Natural killer cell (primary cell): ENCODE measurements around the gene FYN. TPM values are rescaled to one million over a fixed set of nuclear protein-coding genes. Genes with fewer than 3 reads are reported as not detected.

Source experiments
- ATAC-seq, 3 donors: fragments of 150-1000 bp in 2 of 3; fragments of 200-7000 bp in 1 of 3; cut with Tn5 transposase; 1 replicate in 1 of 3; 2 replicates in 2 of 3; pipeline ENCODE4 v1.10.0; 2021; ENCODE audit warnings: mild to moderate bottlenecking in 2 of 3, moderate library complexity in 2 of 3
- DNase-seq, 2 donors: peaks; one replicate each; pipeline versions ENCODE4 v3.0.0 to v3.0.0-alpha.2; 2013 to 2021; ENCODE audit warnings: mixed read lengths in 1 of 2
- H3K27ac ChIP-seq: one replicate; pipeline ENCODE4 v1.5.1; 2013; ENCODE audit warnings: mild to moderate bottlenecking, low read length
- H3K27me3 ChIP-seq: one replicate; pipeline ENCODE4 v1.6.1; 2013; ENCODE audit warnings: low read length; ENCODE audit not compliant: control insufficient read depth, insufficient read depth
- H3K36me3 ChIP-seq: one replicate; pipeline ENCODE4 v1.6.1; 2013; ENCODE audit warnings: low read length; ENCODE audit not compliant: control insufficient read depth, insufficient read depth
- H3K4me1 ChIP-seq: one replicate; pipeline ENCODE4 v1.6.1; 2013; ENCODE audit warnings: low read length; ENCODE audit not compliant: control insufficient read depth, insufficient read depth
- H3K4me3 ChIP-seq: one replicate; pipeline ENCODE4 v1.5.1; 2013; ENCODE audit warnings: low read length
- H3K9me3 ChIP-seq: one replicate; pipeline ENCODE4 v1.6.1; 2013; ENCODE audit warnings: low read length; ENCODE audit not compliant: control insufficient read depth, insufficient read depth
- H3K27ac Mint-ChIP-seq, 2 donors: one replicate each; pipeline ENCODE4 v1.8.0; 2022; ENCODE audit warnings: mild to moderate bottlenecking in 2 of 2, mixed read lengths in 2 of 2, moderate library complexity in 1 of 2
- H3K27me3 Mint-ChIP-seq, 2 donors: one replicate each; pipeline ENCODE4 v1.8.0; 2022; ENCODE audit warnings: low read depth in 2 of 2, mixed read lengths in 2 of 2
- H3K36me3 Mint-ChIP-seq: one replicate; pipeline ENCODE4 v1.8.0; 2022; ENCODE audit warnings: mixed read lengths
- H3K4me1 Mint-ChIP-seq, 2 donors: one replicate each; pipeline ENCODE4 v1.8.0; 2022; ENCODE audit warnings: mixed read lengths in 2 of 2
- H3K4me3 Mint-ChIP-seq: one replicate; pipeline ENCODE4 v1.8.0; 2022; ENCODE audit warnings: mild to moderate bottlenecking, moderate library complexity, mixed read lengths
- H3K9me3 Mint-ChIP-seq, 2 donors: one replicate each; pipeline ENCODE4 v1.8.0; 2022; ENCODE audit warnings: mixed read lengths in 2 of 2
- WGBS: methylation state at CpG from one replicate; pipeline ENCODE4 v1.1.7; 2013; ENCODE audit warnings: missing lambda C conversion rate; ENCODE audit not compliant: insufficient coverage; 5-methylcytosine and 5-hydroxymethylcytosine counted together
- intact Hi-C: fragments of 100-400 bp; cut with micrococcal nuclease; formaldehyde crosslinking; loops from one replicate; pipeline ENCODE4 v1.14.2; 2022
- total RNA-seq, 4 donors: library from RNA; stranded (reverse); fragments of 120-200 nt in 1 of 4; gene quantifications; one replicate each; pipeline versions ENCODE4 v1.2.3 to v1.2.4, GENCODE V29; 2013 to 2022
- TF ChIP-seq, protein P1 (sequence below): fragments of 200-600 bp; IDR thresholded peaks from one replicate; pipeline ENCODE4 v1.8.0; 2022; ENCODE audit warnings: antibody characterized with exemption

The FYN gene
- total RNA-seq, 3 donors from 2014 or later (not counting 1 experiment from before 2014, with no cell fraction given) = 616 to 757 (median 713) TPM

DNA sequence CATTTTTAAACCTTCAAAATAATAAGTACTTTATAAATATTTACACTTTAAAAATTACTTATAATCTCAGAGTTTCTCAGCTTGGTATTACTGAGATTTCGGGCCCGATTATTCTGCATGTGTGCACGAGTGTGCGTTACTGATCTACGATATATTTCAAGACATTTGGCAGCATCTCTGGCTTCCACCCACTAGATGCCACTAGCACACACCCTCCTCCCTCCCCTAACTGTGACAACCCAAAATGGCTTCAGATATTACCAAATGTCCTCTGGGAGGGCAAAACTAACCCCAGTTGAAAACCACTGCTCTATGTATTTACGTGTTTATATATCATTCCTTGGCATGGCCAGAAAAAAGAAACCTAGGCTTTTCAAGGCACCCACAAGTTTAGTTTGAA, 95.9 kb downstream of the FYN start:
- H3K4me3 Mint-ChIP-seq = peak overlapping the region; percentile 68
- no peaks in the 10 kb centered on the region for H3K9me3 Mint-ChIP-seq
- peak in 1 of 2 donors; percentile 78 for DNase-seq
- H3K36me3 Mint-ChIP-seq = peaks cover 7% of the 10 kb centered on the region
- ATAC-seq = peak; percentile 61 to 77 (median 70)
- peaks cover 30% of the 10 kb centered on the region for H3K36me3 ChIP-seq
- H3K27ac ChIP-seq = peak overlapping the region; percentile 67
- peaks cover 68% of the 10 kb centered on the region for H3K4me1 ChIP-seq
- WGBS = 77% methylated on average over 6 of the region's 6 CpGs
- no peak overlapping the region for H3K4me3 ChIP-seq
- H3K9me3 ChIP-seq = no peaks in the 10 kb centered on the region
- intact Hi-C loops = loop anchor here (1.0 to 5.0 kb wide), 2 partner anchors 8 to 35 kb away; no protein-coding TSS in a partner anchor
- H3K27ac Mint-ChIP-seq = peak overlapping the region; percentile 99 to 100
- H3K27me3 Mint-ChIP-seq = no peaks in the 10 kb centered on the region
- H3K27me3 ChIP-seq = no peaks in the 10 kb centered on the region
- TF ChIP-seq, protein P1, sequence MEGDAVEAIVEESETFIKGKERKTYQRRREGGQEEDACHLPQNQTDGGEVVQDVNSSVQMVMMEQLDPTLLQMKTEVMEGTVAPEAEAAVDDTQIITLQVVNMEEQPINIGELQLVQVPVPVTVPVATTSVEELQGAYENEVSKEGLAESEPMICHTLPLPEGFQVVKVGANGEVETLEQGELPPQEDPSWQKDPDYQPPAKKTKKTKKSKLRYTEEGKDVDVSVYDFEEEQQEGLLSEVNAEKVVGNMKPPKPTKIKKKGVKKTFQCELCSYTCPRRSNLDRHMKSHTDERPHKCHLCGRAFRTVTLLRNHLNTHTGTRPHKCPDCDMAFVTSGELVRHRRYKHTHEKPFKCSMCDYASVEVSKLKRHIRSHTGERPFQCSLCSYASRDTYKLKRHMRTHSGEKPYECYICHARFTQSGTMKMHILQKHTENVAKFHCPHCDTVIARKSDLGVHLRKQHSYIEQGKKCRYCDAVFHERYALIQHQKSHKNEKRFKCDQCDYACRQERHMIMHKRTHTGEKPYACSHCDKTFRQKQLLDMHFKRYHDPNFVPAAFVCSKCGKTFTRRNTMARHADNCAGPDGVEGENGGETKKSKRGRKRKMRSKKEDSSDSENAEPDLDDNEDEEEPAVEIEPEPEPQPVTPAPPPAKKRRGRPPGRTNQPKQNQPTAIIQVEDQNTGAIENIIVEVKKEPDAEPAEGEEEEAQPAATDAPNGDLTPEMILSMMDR = peak; percentile 30
- H3K4me1 Mint-ChIP-seq = peaks cover 88 to 90% of the 10 kb centered on the region in 2 donors

DNA sequence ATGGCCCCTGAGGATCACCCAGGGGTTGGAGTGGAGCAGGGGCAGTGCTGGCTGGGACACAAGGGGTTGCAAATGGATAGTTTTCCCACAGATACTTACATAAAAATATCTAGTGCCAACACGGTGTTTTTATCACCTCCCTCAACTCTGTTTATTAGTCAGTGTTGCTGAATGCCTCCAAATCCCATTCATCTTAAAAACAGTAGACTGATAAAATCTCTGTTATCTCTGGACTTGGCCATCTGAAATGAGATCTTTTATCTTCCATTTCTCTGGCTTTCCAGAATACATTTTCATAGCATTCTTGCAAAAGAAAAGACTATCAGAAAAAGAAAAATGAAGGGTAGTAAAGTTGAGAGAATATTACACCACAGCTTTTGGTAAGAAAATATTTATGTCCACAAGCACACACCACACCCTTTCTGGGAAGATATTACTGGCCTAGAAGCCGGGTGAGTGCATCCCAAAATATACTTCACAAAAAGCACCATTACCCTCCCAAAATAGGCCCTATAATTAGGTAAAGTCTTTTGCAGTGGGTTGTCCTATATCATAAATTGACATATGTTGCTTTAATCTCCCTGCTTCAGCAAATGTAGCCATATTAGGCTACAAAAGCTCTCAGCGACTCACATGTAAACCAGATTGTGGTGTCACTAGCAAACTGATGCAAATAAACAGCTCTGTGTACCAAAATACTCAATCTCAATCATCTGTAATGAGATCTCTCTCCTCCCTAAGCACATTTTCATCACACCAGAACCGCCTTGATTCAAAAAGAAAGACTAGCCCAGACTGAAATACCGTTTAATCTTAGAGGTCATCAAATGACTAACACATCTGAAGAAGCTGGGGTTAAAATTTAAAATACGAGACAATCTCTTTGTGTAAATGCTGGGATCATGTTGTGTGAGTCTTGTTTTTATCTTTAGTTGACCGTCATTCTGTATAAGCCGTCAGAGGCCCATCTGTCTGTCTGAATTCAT, 96.7 kb downstream of the FYN start:
- no peak overlapping the region for H3K4me3 ChIP-seq
- 47% methylated on average over 7 of the region's 8 CpGs for WGBS
- peaks cover 7% of the 10 kb centered on the region for H3K36me3 Mint-ChIP-seq
- peaks cover 91 to 94% of the 10 kb centered on the region in 2 donors for H3K4me1 Mint-ChIP-seq
- H3K9me3 Mint-ChIP-seq = no peaks in the 10 kb centered on the region
- ATAC-seq (peak in 2 of 3 donors; percentile 4 to 9), DNase-seq (no peak)
- H3K4me3 Mint-ChIP-seq = peak overlapping the region; percentile 78
- H3K36me3 ChIP-seq = peaks cover 30% of the 10 kb centered on the region
- no peaks in the 10 kb centered on the region for H3K9me3 ChIP-seq
- H3K4me1 ChIP-seq = peaks cover 66% of the 10 kb centered on the region
- no peaks in the 10 kb centered on the region for H3K27me3 Mint-ChIP-seq
- intact Hi-C loops = loop anchor here (1.0 to 5.0 kb wide), 2 partner anchors 7 to 34 kb away; no protein-coding TSS in a partner anchor
- H3K27ac ChIP-seq = peak overlapping the region; percentile 67
- peak overlapping the region; percentile 99 to 100 for H3K27ac Mint-ChIP-seq
- H3K27me3 ChIP-seq = no peaks in the 10 kb centered on the region
- TF ChIP-seq, protein P1 = no peak

DNA sequence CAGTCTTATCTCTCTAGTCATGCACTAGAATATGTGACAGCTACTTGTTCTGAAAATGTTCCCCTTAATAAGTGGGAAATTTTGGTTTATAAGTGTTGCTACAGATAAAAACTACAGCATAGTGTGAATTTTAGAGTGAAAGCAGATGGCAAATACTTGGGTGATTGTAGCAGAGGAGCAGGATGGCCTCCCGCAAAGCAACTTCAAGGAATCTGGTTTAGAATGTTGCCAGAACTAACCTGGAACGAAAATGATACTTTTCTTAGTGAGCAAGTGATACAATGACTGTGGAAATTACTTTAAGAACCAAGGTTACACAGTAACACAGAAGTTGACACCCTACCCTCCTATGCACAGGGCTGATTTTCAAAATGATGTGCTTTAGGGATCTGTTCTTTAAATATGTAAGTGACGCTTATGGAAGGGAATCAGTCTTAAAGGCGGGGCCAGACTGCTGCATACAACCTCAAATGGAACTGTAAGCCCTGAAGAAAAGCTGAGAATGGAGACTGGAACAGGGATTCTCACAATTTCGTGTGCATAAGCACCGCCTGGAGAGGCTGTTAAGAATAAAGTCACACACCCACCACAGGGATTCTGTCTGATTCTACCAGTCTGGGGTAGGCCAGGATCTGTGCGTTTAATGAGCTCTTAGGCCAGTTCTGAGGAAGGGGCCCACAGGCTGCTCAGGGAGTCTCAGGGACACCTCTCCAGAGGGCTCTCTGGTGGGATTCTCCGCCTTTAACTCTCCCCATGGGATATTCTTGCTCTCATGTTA, 97.9 kb downstream of the FYN start:
- TF ChIP-seq, protein P1 = no peak
- no peak overlapping the region for H3K4me3 ChIP-seq
- 79% methylated on average over 5 of the region's 8 CpGs for WGBS

More for the DNA sequence above, 97.9 kb downstream of the FYN start:
- peak; percentile 24 to 57 (median 42) for ATAC-seq
- Mint-ChIP-seq H3K4me3 (peak overlapping the region; percentile 47), H3K36me3 (peaks cover 6% of the 10 kb centered on the region), H3K4me1 (peaks cover 91 to 94% of the 10 kb centered on the region in 2 donors), H3K27ac (peak overlapping the region; percentile 99 to 100), H3K9me3 (no peaks in the 10 kb centered on the region), H3K27me3 (no peaks in the 10 kb centered on the region)
- intact Hi-C loops = loop anchor here (2.0 to 5.0 kb wide), 3 partner anchors 15 to 61 kb away; no protein-coding TSS in a partner anchor
- DNase-seq = no peak
- peaks cover 69% of the 10 kb centered on the region for H3K4me1 ChIP-seq
- peak overlapping the region; percentile 67 for H3K27ac ChIP-seq
- H3K9me3 ChIP-seq = no peaks in the 10 kb centered on the region
- H3K27me3 ChIP-seq = no peaks in the 10 kb centered on the region
- peaks cover 30% of the 10 kb centered on the region for H3K36me3 ChIP-seq
